DMS153 (cell line): Measurements from ENCODE around the gene DOK3.

ENCODE experiments used
- DNase-seq: peaks from one replicate; lab custom pipeline; 2025; lab: John Stamatoyannopoulos, UW

DOK3 gene

GRCh38 chr5:177483042-177483441, 26.6 kb downstream of the DOK3 start:
- no peak for DNase-seq

GRCh38 chr5:177482359-177482795, 27.2 kb downstream of the DOK3 start:
- DNase-seq, result no peak

GRCh38 chr5:177479774-177480173, 29.9 kb downstream of the DOK3 start:
- DNase-seq, result no peak

DNA sequence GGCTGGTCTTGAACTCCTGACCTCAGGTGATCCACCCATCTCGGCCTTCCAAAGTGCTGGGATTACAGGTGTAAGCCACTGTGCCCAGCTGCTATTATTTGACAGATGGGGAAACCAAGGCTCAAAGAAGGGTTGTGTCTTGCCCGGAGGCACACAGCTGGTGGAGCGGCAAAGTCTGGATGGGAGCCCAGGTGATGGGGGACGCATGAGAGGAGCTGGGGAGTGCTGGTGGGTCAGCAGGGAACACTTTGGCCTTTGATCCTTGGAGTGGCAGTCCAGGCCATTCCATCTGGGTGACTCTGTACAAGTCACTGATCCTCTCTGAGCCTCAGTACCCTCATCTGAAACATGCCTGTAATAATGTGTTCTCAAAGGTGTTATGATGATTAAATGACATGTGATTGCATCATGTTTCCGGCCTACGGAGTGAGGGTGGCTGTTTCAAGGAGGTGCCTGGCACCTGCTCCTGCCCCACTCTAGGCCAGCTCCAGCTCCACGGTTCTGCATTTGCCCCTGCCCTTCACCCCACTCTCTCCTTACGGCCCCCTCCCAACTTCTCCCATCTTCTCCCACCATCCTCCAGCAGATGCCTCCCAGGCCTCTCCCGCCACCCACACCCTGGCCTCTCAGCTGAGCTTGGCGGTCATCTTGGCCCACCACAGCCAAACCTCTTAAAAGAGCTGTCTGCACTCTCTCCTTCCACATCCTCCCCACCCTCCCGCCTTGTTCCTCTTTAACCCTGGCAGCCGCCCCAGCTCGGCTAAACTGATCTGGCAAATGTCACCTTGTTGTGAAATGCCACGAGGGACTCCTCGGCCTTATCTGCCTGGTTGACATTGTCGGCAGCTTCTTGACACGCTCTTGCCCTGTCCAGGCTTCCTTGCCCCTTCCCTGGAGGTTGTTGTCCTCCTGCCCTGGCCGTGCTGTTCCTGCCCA, 30.6 kb downstream of the DOK3 start:
- no peak for DNase-seq

GRCh38 chr5:177477701-177478477, 31.7 kb downstream of the DOK3 start:
- DNase-seq, result no peak

DNA sequence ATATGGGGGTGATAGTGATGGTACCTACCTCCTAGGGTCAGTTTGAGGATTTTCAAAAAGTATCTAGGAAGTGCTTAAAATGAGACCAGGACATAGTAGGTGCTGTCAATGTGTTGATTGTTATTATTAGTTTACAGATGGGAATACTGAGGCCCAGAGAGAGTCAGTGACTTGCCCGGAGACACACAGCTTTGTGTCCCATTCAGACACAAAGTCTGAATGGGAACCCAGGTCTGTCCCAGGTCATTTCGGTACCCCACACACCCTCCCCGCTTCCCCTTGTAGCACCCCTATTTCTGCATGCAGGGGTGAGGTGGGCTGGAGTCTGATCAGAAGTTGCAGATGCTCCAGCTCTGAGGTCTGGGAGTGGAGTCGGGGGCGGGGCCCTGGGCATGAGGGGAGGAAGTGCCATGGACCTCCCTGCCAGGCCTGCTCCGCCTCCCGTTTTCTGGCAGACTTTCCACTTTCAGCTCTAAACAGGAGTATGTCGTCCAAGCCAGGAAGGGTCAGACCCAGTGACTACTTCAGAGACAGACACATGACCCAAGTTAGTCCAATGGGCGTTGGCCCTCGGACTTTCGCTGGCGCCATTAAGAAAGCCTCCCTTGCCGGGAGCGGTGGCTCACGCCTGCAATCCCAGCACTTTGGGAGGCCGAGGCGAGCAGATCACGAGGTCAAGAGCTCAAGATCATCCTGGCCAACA, 32.9 kb downstream of the DOK3 start:
- no peak for DNase-seq

DNA sequence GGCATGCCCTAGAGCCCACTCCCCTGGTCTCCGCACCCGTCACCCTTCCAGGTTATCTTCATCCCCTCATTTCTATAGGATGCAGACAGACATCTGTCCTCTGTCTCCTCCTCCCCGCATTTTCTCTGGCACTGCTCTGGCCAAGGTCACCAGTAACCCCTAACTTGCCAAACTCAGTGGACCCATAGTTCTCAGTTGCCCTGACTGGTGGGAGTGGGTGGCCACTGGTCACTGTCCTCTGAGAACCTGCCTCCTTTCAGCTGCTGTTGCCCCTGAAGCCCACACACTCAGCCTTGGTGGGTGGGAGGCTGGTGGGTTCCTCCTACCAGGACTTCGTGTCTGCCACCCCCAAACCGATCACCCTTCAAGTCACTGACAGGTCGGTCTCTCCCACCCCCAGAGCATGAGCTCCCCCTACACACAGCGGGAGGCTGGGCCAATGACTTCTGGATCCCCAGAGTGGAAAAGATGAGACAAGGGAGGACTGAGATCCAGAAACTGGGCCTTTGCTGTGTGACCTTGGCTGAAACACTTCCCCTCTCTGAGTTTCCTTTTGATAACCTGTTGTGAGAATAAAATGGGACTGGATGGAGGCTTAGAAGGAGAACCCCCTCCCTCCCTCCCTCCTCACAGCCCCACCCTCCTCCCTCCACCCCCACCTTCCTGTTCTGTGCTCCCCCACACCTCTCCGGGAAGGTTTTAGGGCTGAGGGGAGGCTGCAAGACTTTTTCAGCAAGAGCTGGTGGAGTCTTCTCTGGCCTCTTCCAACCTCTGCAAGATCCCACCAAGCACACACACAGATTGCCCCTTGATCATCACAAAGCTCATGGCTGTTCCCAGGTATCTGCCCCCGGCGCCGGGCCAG, 33.8 kb downstream of the DOK3 start:
- DNase-seq, result no peak

- no peak for DNase-seq
Measured at GRCh38 chr5:177474846-177475562, 34.6 kb downstream of the DOK3 start.

GRCh38 chr5:177474002-177474476, 35.6 kb downstream of the DOK3 start:
- no peak for DNase-seq

- no peak for DNase-seq
Measured at GRCh38 chr5:177473443-177474001, 36.1 kb downstream of the DOK3 start, which contains the start of gene DBN1. TSS of gene DBN1 (minus strand) at chr5:177473634. CDS start at chr5:177473521, 113 bp downstream.

DNA sequence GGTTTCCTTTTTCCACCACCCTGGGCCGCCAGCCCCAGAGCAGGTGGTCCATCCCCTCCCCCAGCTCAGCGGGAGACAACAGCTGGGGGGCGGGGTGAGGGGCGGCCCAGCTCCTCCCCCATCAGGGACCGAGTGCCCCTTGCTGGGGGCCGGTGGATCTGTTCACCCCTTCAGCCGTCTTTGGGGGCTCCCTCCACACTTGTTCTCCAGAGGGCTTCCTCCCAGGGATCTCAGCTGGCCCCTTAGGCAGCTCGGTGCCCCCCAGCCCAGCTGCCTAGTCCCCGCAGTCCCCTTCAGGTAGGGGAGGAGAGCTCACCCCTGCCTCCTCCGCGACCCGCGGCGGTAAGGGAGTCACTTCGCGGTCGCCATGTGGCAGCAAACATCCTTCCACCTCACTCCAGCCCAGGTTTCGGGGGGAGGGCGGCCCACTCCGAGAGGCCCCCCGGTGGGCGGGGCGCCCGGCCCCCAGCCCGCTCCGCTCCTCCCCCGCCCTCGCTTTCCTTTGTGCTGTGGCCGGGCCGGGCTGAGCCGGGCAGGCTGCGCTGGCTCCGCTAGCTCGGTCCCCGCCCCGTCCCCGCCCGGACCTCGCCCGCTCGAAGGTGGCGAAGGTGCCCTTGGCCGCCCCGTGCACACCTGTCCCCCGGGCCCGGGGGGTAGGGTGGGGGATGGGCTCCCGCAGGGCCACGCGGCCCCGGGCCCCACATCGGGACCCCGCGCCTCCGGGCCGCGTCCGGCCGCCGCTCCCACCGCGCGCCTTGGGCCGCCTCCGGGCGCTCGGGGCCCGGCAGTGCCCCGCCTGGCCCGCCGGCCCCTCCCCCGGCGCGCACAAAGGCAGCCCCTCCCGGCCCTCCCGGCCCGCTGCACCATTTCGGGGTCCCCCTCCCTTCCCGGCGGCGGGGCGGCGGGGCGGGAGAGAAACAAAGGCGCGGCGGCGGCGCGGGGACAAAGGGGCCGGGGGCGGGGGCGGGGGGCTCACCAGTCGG, 36.9 kb downstream of the DOK3 start:
- no peak for DNase-seq

GRCh38 chr5:177471610-177472356, 37.8 kb downstream of the DOK3 start:
- DNase-seq, result no peak

- DNase-seq, result no peak
Measured at GRCh38 chr5:177470759-177471536, 38.7 kb downstream of the DOK3 start.

- no peak for DNase-seq
Measured at GRCh38 chr5:177469750-177470525, 39.7 kb downstream of the DOK3 start.

- DNase-seq, result no peak
Measured at GRCh38 chr5:177468685-177469628, 40.7 kb downstream of the DOK3 start.

GRCh38 chr5:177468329-177468684, 41.3 kb downstream of the DOK3 start:
- no peak for DNase-seq
